GM23338 (cell line): ENCODE measurements around the gene PAH. TPM values are rescaled to one million over a fixed set of nuclear protein-coding genes. Genes with fewer than 3 reads are reported as not detected.

ENCODE experiments used
- ATAC-seq: fragments of 200-7000 bp; cut with Tn5 transposase; 3 replicates; pipeline ENCODE4 v1.9.1; 2020
- DNase-seq: peaks from one replicate; pipeline ENCODE4 v3.0.0-alpha.2; 2015; ENCODE audit warnings: low spot score
- H2AFZ ChIP-seq: fragments of 200-600 bp; sonication (generic); 2 replicates; pipeline ENCODE4 v1.8.0; 2016; ENCODE audit warnings: antibody characterized with exemption, mild to moderate bottlenecking, moderate library complexity
- H3F3A ChIP-seq: fragments of 200-600 bp; sonication (generic); replicated peaks from 2 replicates; pipeline ENCODE4 v1.8.0; 2017; ENCODE audit warnings: antibody characterized with exemption, mixed run types, low read depth
- H3K27ac ChIP-seq: fragments of 200-600 bp; sonication (generic); 2 replicates; pipeline ENCODE4 v1.6.1; 2016; ENCODE audit warnings: low read depth
- H3K27me3 ChIP-seq: fragments of 200-600 bp; sonication (generic); 2 replicates; pipeline ENCODE4 v1.8.0; 2016; ENCODE audit warnings: mild to moderate bottlenecking, mixed run types, moderate library complexity; ENCODE audit not compliant: insufficient read depth
- H3K36me3 ChIP-seq: fragments of 200-600 bp; sonication (generic); 2 replicates; pipeline ENCODE4 v1.8.0; 2016; ENCODE audit warnings: mild to moderate bottlenecking; ENCODE audit not compliant: insufficient read depth
- H3K4me1 ChIP-seq: fragments of 200-600 bp; sonication (generic); 2 replicates; pipeline ENCODE4 v1.8.0; 2016; ENCODE audit warnings: mild to moderate bottlenecking, moderate library complexity; ENCODE audit not compliant: insufficient read depth
- H3K4me2 ChIP-seq: fragments of 200-600 bp; sonication (generic); 2 replicates; pipeline ENCODE4 v1.7.1; 2017; ENCODE audit warnings: mixed run types
- H3K4me3 ChIP-seq: fragments of 200-600 bp; sonication (generic); 2 replicates; pipeline ENCODE4 v1.6.1; 2016; ENCODE audit warnings: mixed run types
- H3K79me2 ChIP-seq: fragments of 200-600 bp; sonication (generic); replicated peaks from 2 replicates; pipeline ENCODE4 v1.8.0; 2017; ENCODE audit warnings: mild to moderate bottlenecking; ENCODE audit not compliant: insufficient read depth
- H3K9me2 ChIP-seq: fragments of 200-600 bp; sonication (generic); 2 replicates; pipeline ENCODE4 v1.8.0; 2017; ENCODE audit not compliant: insufficient read depth
- H4K20me1 ChIP-seq: fragments of 200-600 bp; sonication (generic); replicated peaks from 2 replicates; pipeline ENCODE4 v1.8.0; 2017; ENCODE audit warnings: mild to moderate bottlenecking; ENCODE audit not compliant: insufficient read depth
- H3K27ac Mint-ChIP-seq: 2 replicates; pipeline ENCODE4 v1.8.0; 2020; ENCODE audit warnings: inconsistent platforms, mild to moderate bottlenecking, moderate library complexity, mixed read lengths
- H3K27me3 Mint-ChIP-seq: 3 replicates; pipeline ENCODE4 v1.8.0; 2022; ENCODE audit warnings: low read depth, mild to moderate bottlenecking, moderate library complexity, mixed read lengths, inconsistent platforms; ENCODE audit not compliant: insufficient read depth, poor library complexity
- H3K36me3 Mint-ChIP-seq: 3 replicates; pipeline ENCODE4 v1.8.0; 2021; ENCODE audit warnings: low read depth, mild to moderate bottlenecking, inconsistent platforms, moderate library complexity, mixed read lengths
- H3K4me1 Mint-ChIP-seq: 3 replicates; pipeline ENCODE4 v1.8.0; 2020; ENCODE audit warnings: mild to moderate bottlenecking, inconsistent platforms, mixed read lengths
- H3K4me3 Mint-ChIP-seq: 3 replicates; pipeline ENCODE4 v1.8.0; 2021; ENCODE audit warnings: moderate library complexity, mild to moderate bottlenecking, inconsistent platforms, mixed read lengths
- H3K9me3 Mint-ChIP-seq: 3 replicates; pipeline ENCODE4 v1.8.0; 2020; ENCODE audit warnings: moderate library complexity, mild to moderate bottlenecking, inconsistent platforms, mixed read lengths
- CTCF ChIP-seq, 2 experiments: fragments of 200-600 bp in 1 of 2; sonication (generic) in 1 of 2; conservative IDR thresholded peaks; 2 replicates each; pipeline versions ENCODE4 v1.5.1 to v1.6.1; 2016 to 2017; ENCODE audit warnings: antibody characterized with exemption in 2 of 2, low read depth in 2 of 2, mild to moderate bottlenecking in 2 of 2, moderate library complexity in 1 of 2
- ETS1 ChIP-seq: IDR thresholded peaks from 2 replicates; pipeline ENCODE4 v1.6.1; 2016; ENCODE audit warnings: antibody characterized with exemption
- EZH2 ChIP-seq: fragments of 200-600 bp; sonication (generic); IDR thresholded peaks from one replicate; pipeline ENCODE4 v1.8.0; 2017; ENCODE audit warnings: antibody characterized with exemption, mild to moderate bottlenecking, low read depth; ENCODE audit not compliant: unreplicated experiment
- EZH2phosphoT487 ChIP-seq: fragments of 200-600 bp; sonication (generic); IDR thresholded peaks from one replicate; pipeline ENCODE4 v1.8.1; 2018; ENCODE audit warnings: antibody characterized with exemption; ENCODE audit not compliant: unreplicated experiment
- JUNB ChIP-seq: IDR thresholded peaks from one replicate; pipeline ENCODE4 v1.6.1; 2016; ENCODE audit warnings: antibody characterized with exemption; ENCODE audit not compliant: unreplicated experiment
- NANOG ChIP-seq: IDR thresholded peaks from 2 replicates; pipeline ENCODE4 v1.6.1; 2016; ENCODE audit warnings: antibody characterized with exemption, borderline replicate concordance
- STAT1 ChIP-seq: IDR thresholded peaks from one replicate; pipeline ENCODE4 v1.6.1; 2016; ENCODE audit warnings: antibody characterized with exemption; ENCODE audit not compliant: unreplicated experiment
- ZNF331 ChIP-seq: fragments of 250-450 bp; sonication (Bioruptor Pico); IDR thresholded peaks from 2 replicates; pipeline ENCODE4 v1.5.0; 2020; ENCODE audit warnings: low read depth, mild to moderate bottlenecking, moderate library complexity
- ZNF462 ChIP-seq: fragments of 250-450 bp; sonication (Bioruptor Pico); IDR thresholded peaks from 2 replicates; pipeline ENCODE4 v1.5.0; 2020; ENCODE audit warnings: mild to moderate bottlenecking, moderate library complexity
- polyA plus RNA-seq: library from polyadenylated mRNA; unstranded; fragments of >200 nt; fragmentation: Nextera tagmentation; extraction: Ambion mirVana; gene quantifications from 2 replicates; pipeline ENCODE4 v1.2.1, GENCODE V29; 2016
- total RNA-seq: library from RNA; depleted of rRNA; stranded (reverse); fragments of >200 nt; shearing (Covaris generic); gene quantifications from 2 replicates; pipeline ENCODE4 v1.2.3, GENCODE V29; 2014

Gene PAH
- total and polyA plus RNA-seq, 2 experiments from 2014 or later, result 3.7 to 4.8 TPM

- Histone ChIP-seq H3K79me2 (no peaks in the 10 kb centered on the region), H3K27ac (peak overlapping the region; percentile 48; the same call in 1 of the 2 replicates), H3K4me1 (peaks cover 46% of the 10 kb centered on the region), H3K4me2 (peak overlapping the region; percentile 39), H2AFZ (no peak overlapping the region), H3K4me3 (no peak overlapping the region), H3K36me3 (no peaks in the 10 kb centered on the region), H3K27me3 (no peaks in the 10 kb centered on the region), H3F3A (no peaks in the 10 kb centered on the region), H4K20me1 (no peaks in the 10 kb centered on the region), H3K9me2 (peaks cover 17% of the 10 kb centered on the region)
- H3K9me3 Mint-ChIP-seq, result peaks cover 10% of the 10 kb centered on the region; the same call in 2 of the 3 replicates
- H3K4me1 Mint-ChIP-seq, result peaks cover 33% of the 10 kb centered on the region
- H3K27ac Mint-ChIP-seq, result no peak overlapping the region
- TF ChIP-seq EZH2 (no peak), NANOG (peak; percentile 92)
- ATAC-seq (no peak), DNase-seq (no peak)
- no peak overlapping the region for H3K4me3 Mint-ChIP-seq
- peaks cover 10% of the 10 kb centered on the region; the same call in 2 of the 3 replicates for H3K36me3 Mint-ChIP-seq
- H3K27me3 Mint-ChIP-seq, result peaks cover 3% of the 10 kb centered on the region
Observed at GRCh38 chr12:102933168-102933567, 16.1 kb upstream of the PAH start.

GRCh38 chr12:102927220-102927619 is 10.2 kb upstream of the PAH start:
- no peaks in the 10 kb centered on the region for H3K79me2 ChIP-seq
- peaks cover 10% of the 10 kb centered on the region for H3K4me1 ChIP-seq
- no peak overlapping the region for H3K4me3 ChIP-seq
- H3K4me1 Mint-ChIP-seq, result peaks cover 10% of the 10 kb centered on the region
- no peaks in the 10 kb centered on the region for H3K27me3 ChIP-seq
- H3K36me3 ChIP-seq, result no peaks in the 10 kb centered on the region
- H3K27ac ChIP-seq, result no peak overlapping the region
- H3K27ac Mint-ChIP-seq, result no peak overlapping the region
- H3K4me2 ChIP-seq, result no peak overlapping the region
- no peaks in the 10 kb centered on the region for H4K20me1 ChIP-seq
- H3K4me3 Mint-ChIP-seq, result no peak overlapping the region
- DNase-seq, result no peak
- H3F3A ChIP-seq, result no peaks in the 10 kb centered on the region
- H3K9me2 ChIP-seq, result peaks cover 15% of the 10 kb centered on the region
- no peaks in the 10 kb centered on the region for H3K27me3 Mint-ChIP-seq
- 0 out of 3 replicates have a peak, but pooled peaks cover 3% of the 10 kb centered on the region for H3K9me3 Mint-ChIP-seq
- no peak overlapping the region for H2AFZ ChIP-seq
- H3K36me3 Mint-ChIP-seq, result no peaks in the 10 kb centered on the region
- no peak for ATAC-seq
- TF ChIP-seq NANOG (no peak), EZH2 (no peak), ETS1 (no peak), STAT1 (no peak), ZNF331 (CRISPR knock-in tag) (no peak), EZH2phosphoT487 (no peak), CTCF (conservative IDR thresholded peaks at IDR 0.05; ENCODE audit: low read depth in 2 of 2) (no peak), ZNF462 (CRISPR knock-in tag) (no peak), JUNB (no peak)
